ENCODE results near the gene SORCS1.

Gene SORCS1

GRCh38 chr10:106795619-106796018 lies 368.9 kb downstream of the SORCS1 start:
- DNase-seq: no peak

GRCh38 chr10:106793617-106794016 lies 370.9 kb downstream of the SORCS1 start:
- no peak for DNase-seq

- no peak for DNase-seq
Measured at GRCh38 chr10:106789623-106790022, 374.9 kb downstream of the SORCS1 start.

GRCh38 chr10:106788982-106789381 lies 375.5 kb downstream of the SORCS1 start:
- DNase-seq: no peak

- DNase-seq: no peak
Measured at GRCh38 chr10:106785528-106785927, 379.0 kb downstream of the SORCS1 start.

- DNase-seq: no peak
Measured at GRCh38 chr10:106780632-106781031, 383.9 kb downstream of the SORCS1 start.

GRCh38 chr10:106777841-106778240 lies 386.7 kb downstream of the SORCS1 start:
- no peak for DNase-seq

GRCh38 chr10:106775127-106775526 lies 389.4 kb downstream of the SORCS1 start:
- DNase-seq: no peak

- DNase-seq: no peak
Measured at GRCh38 chr10:106772957-106773356, 391.5 kb downstream of the SORCS1 start.

GRCh38 chr10:106771154-106771553 lies 393.4 kb downstream of the SORCS1 start:
- no peak for DNase-seq

GRCh38 chr10:106768204-106768603 lies 396.3 kb downstream of the SORCS1 start:
- DNase-seq: no peak

- DNase-seq: no peak
Measured at GRCh38 chr10:106765928-106766327, 398.6 kb downstream of the SORCS1 start.

GRCh38 chr10:106765241-106765754 lies 399.2 kb downstream of the SORCS1 start:
- no peak for DNase-seq

GRCh38 chr10:106764360-106764759 lies 400.1 kb downstream of the SORCS1 start:
- no peak for DNase-seq

- DNase-seq: no peak
Measured at GRCh38 chr10:106761906-106762305, 402.6 kb downstream of the SORCS1 start.

GRCh38 chr10:106757521-106757920 lies 407.0 kb downstream of the SORCS1 start:
- DNase-seq: no peak

GRCh38 chr10:106751091-106751490 lies 413.4 kb downstream of the SORCS1 start:
- no peak for DNase-seq

- no peak for DNase-seq
Measured at GRCh38 chr10:106746868-106747267, 417.6 kb downstream of the SORCS1 start.

- no peak for DNase-seq
Measured at GRCh38 chr10:106741006-106741530, 423.4 kb downstream of the SORCS1 start.

GRCh38 chr10:106740071-106740470 lies 424.4 kb downstream of the SORCS1 start:
- no peak for DNase-seq

GRCh38 chr10:106734220-106734619 lies 430.3 kb downstream of the SORCS1 start:
- no peak for DNase-seq

- DNase-seq: no peak
Measured at GRCh38 chr10:106728232-106728631, 436.3 kb downstream of the SORCS1 start.

- no peak for DNase-seq
Measured at GRCh38 chr10:106727170-106727569, 437.3 kb downstream of the SORCS1 start.

- DNase-seq: no peak
Measured at GRCh38 chr10:106722524-106722923, 442.0 kb downstream of the SORCS1 start.

- DNase-seq: no peak
Measured at GRCh38 chr10:106720683-106721082, 443.8 kb downstream of the SORCS1 start.

Measured in activated CD4-positive, CD25-positive, alpha-beta regulatory T cell treated with anti-CD3 and anti-CD28 coated beads, Interleukin-2, amount 50 U/mL, for 72 hours (primary cell).